ENCODE results near the gene PLA2G4F. TPM values are rescaled to one million over a fixed set of nuclear protein-coding genes. Genes with fewer than 3 reads are reported as not detected.

Gene PLA2G4F
- total RNA-seq, 3 donors from 2014 or later: 0.30 TPM; not detected in 2

DNA sequence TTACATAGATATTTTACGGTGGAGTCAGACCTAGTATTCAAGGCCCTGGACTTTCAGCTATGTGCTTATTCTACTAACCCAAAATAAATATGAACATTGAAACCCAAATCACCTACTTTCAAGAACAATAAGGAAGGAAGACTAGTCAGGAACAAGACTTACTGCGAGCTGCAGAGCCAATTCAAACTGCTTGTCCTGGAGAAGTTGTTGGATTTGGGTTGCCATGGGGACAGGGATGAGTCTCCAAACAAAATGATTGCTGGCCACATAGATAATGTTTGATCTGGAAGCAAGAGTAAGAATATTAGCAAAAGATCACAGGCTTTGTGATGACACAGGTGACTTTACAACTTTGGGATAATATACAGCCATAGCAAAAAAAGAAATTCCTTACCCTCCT lies 21.6 kb upstream of the PLA2G4F start:
- Mint-ChIP-seq H3K4me1 (ENCODE audit: low read depth) (no peaks in the 10 kb centered on the region), H3K9me3 (no peaks in the 10 kb centered on the region), H3K4me3 (no peak overlapping the region), H3K27me3 (ENCODE audit: low read depth) (no peaks in the 10 kb centered on the region), H3K36me3 (ENCODE audit: insufficient read depth) (peaks cover 42% of the 10 kb centered on the region)
- no peak for ATAC-seq
- no peak for DNase-seq

DNA sequence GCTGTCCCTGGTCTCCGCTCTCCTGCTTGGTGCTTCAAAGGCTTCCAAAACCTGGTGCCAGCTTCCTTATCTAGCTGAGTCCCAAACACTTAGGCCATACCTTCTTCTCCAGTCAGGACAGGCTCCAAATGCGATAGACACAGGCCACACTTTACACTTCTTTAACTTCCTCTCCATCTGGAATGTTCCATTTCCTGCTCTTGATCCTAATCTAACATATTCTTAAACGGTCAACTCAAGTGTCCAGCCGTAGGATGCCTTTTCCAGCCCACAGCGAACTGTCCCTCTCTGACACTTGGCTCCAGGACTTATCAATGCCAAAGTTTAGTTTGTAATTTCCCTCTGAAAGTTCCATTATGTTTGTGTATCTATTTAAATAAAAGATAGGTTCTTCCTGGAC lies 19.2 kb upstream of the PLA2G4F start:
- DNase-seq (no peak), ATAC-seq (no peak)
- Mint-ChIP-seq H3K27me3 (ENCODE audit: low read depth) (no peaks in the 10 kb centered on the region), H3K4me3 (no peak overlapping the region), H3K4me1 (ENCODE audit: low read depth) (peaks cover 13% of the 10 kb centered on the region), H3K9me3 (no peaks in the 10 kb centered on the region), H3K36me3 (ENCODE audit: insufficient read depth) (peaks cover 51% of the 10 kb centered on the region)

DNA sequence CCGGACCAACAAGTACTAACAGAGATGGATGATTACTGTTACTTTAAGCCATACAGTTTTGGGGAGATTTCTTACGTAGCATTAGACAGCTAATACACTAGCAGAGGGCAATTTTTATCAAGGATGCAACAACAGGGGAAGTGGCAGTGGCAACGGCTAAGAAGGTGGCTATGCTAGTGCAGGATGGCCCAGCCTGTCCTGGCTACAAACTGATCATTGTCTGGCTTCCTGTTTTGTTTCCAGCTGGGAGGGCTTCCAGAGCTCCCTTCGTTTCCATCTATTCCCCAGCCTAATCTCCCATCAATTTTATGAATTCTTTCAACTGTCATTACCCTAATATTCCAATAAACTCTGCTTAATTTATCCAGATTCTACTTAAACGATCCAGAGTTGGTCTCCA lies 16.0 kb upstream of the PLA2G4F start:
- ATAC-seq (no peak), DNase-seq (no peak)
- H3K36me3 Mint-ChIP-seq (ENCODE audit: insufficient read depth): peaks cover 53% of the 10 kb centered on the region
- H3K4me3 Mint-ChIP-seq: no peak overlapping the region
- no peaks in the 10 kb centered on the region for H3K9me3 Mint-ChIP-seq
- no peaks in the 10 kb centered on the region for H3K27me3 Mint-ChIP-seq (ENCODE audit: low read depth)
- peaks cover 13% of the 10 kb centered on the region for H3K4me1 Mint-ChIP-seq (ENCODE audit: low read depth)

DNA sequence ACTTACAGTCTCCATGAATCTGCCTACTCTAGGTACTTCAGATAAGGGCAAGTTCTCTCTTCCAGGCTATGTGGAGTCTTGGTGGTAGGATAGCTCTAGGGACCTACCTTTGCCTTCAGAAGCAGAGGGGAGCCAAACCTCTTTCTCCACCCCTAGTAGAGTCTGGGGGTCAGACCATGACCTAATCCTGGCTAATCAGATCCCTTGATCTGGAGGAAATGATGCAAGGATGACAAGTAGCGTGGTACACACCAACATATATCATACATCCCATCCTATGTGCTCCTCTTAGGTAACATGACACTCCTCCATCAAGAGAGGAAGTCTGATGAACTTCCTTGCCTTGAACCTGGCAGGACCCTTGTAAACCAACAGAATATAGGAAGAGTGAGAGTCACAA lies 15.4 kb upstream of the PLA2G4F start:
- Mint-ChIP-seq H3K27me3 (ENCODE audit: low read depth) (no peaks in the 10 kb centered on the region), H3K9me3 (no peaks in the 10 kb centered on the region), H3K4me3 (no peak overlapping the region), H3K4me1 (ENCODE audit: low read depth) (peaks cover 13% of the 10 kb centered on the region), H3K36me3 (ENCODE audit: insufficient read depth) (peaks cover 57% of the 10 kb centered on the region)
- no peak for DNase-seq
- no peak for ATAC-seq

DNA sequence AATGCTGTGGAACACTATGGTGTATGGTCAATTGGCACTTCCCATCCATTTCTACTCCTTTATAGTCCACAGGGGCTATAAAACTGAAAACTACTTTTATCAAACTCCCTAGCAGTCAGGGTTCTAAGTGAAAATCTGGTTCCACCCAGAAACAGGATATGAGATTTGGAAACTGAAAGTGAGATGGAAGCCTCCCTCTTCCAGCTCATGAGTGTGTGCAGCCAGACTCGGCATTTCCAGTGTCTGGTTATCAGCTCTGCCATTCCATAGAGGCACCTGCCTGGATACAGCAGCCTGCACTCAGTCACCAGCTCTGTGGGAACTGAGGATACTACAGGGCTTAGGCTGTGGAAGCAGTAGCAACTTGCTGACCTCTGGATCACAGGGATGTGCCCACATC lies 14.7 kb upstream of the PLA2G4F start:
- ATAC-seq: no peak
- H3K27me3 Mint-ChIP-seq (ENCODE audit: low read depth): no peaks in the 10 kb centered on the region
- peaks cover 63% of the 10 kb centered on the region for H3K36me3 Mint-ChIP-seq (ENCODE audit: insufficient read depth)
- no peak overlapping the region for H3K4me3 Mint-ChIP-seq
- DNase-seq: no peak
- no peaks in the 10 kb centered on the region for H3K9me3 Mint-ChIP-seq
- H3K4me1 Mint-ChIP-seq (ENCODE audit: low read depth): peaks cover 13% of the 10 kb centered on the region

DNA sequence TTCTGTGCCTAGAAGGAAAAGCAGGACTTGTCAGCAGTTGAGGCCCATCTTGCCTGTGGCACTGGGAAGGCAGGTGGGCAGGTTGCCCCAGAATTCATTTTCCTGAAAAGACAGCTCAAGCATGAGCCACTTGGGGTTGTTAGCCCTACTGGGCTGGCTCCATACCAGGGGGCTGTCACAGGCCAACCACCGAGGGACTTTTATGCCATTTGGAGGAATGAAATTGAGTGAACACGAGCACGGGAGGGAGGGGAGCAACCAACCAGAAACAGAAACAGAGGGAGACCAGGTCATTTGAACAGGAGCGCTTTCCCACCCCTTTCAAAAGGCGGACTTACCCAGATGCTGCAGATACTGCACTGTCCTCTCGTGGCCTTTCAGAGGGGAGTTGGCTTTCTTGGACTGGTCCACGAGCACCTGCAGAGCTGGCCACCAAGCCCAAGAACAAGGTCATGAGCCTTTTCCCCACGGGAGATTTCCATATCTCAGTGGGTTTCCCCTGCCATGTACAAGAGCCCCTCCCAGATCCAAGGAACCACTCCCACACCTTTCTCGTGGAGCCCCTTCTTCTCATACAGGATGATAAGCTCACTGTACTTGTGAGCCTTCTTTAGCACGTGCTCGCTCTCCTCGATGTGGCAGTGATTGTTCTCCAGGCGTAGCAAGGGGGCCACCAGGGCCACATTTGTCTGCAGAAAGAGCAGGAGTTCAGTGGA lies 9.9 kb upstream of the PLA2G4F start:
- H3K36me3 Mint-ChIP-seq (ENCODE audit: insufficient read depth): peaks cover 58% of the 10 kb centered on the region
- DNase-seq (no peak), ATAC-seq (no peak)
- H3K4me1 Mint-ChIP-seq (ENCODE audit: low read depth): peaks cover 4% of the 10 kb centered on the region
- H3K9me3 Mint-ChIP-seq: no peaks in the 10 kb centered on the region
- no peaks in the 10 kb centered on the region for H3K27me3 Mint-ChIP-seq (ENCODE audit: low read depth)
- H3K4me3 Mint-ChIP-seq: no peak overlapping the region

DNA sequence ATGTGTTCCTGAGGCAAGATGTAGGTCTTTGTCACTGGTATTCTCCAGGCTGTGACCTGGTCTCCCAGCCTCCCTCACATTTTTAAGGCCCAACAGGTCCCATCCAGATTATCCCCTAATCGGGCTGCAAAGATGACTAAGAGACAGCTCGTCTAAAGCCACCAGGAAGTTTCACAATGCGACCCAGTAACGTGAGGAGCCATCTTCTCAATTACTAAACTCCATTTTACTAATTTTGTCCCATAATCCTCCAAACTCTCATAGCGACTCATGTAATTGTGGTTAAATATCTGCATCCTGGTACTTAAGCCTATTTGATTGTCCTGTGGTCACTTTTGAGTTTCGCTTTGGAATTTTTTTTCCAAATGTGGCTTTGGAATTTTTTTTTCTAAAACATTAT lies 8.7 kb upstream of the PLA2G4F start:
- Mint-ChIP-seq H3K9me3 (no peaks in the 10 kb centered on the region), H3K36me3 (ENCODE audit: insufficient read depth) (peaks cover 53% of the 10 kb centered on the region), H3K4me1 (ENCODE audit: low read depth) (no peaks in the 10 kb centered on the region), H3K27me3 (ENCODE audit: low read depth) (no peaks in the 10 kb centered on the region), H3K4me3 (no peak overlapping the region)
- ATAC-seq (no peak), DNase-seq (no peak)

DNA sequence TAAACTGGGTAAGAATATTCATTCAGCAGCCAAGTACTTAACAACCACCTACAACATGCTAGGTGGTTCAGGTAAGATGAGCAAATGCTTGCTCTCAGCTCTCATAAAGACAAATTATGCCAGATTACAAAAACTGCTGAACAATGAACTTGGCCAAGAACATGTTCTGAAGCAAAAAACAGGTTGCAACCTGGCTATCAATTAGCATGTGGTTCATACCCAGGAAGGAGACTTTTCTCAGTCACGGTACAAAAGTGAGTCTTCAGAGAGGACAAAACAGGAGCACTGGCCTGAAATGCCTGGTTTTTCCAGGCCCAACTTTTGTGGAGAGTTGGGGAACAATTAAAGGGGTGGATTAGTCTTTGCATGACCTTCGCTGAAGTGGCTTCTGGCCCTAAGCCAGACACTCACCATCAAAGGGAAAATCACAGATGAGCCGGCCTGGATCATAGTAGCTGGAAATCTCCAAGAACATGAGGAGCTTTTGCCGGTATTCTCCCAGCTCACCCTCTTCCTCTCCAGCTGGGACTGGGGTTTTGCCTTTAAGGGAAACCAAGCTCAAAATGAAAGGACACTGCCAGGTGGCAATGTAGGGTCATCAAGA lies 7.6 kb upstream of the PLA2G4F start:
- no peak for ATAC-seq
- Mint-ChIP-seq H3K27me3 (ENCODE audit: low read depth) (no peaks in the 10 kb centered on the region), H3K4me1 (ENCODE audit: low read depth) (no peaks in the 10 kb centered on the region), H3K36me3 (ENCODE audit: insufficient read depth) (peaks cover 48% of the 10 kb centered on the region), H3K9me3 (no peaks in the 10 kb centered on the region), H3K4me3 (no peak overlapping the region)
- DNase-seq: no peak

DNA sequence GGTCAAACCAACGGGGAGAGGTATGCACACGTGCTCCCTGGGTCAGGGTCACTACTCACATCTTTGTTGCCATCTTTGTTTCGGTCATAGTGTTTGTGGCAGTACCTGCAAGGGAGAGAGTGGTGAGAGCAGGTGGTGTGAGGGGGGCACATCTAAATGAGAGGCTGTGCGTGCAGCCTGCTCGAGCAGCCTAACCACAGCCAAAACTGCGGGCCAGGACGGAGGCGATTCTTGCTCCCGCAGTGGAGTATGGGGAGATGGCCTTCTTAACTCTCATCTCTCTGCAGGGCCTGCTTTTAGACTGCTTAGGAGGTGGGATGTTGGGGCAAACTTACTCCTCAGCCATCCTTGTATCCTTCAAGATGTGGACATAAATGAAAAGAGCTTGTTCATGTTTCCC lies 6.9 kb upstream of the PLA2G4F start:
- Mint-ChIP-seq H3K36me3 (ENCODE audit: insufficient read depth) (peaks cover 53% of the 10 kb centered on the region), H3K27me3 (ENCODE audit: low read depth) (no peaks in the 10 kb centered on the region), H3K4me3 (no peak overlapping the region), H3K4me1 (ENCODE audit: low read depth) (no peaks in the 10 kb centered on the region), H3K9me3 (no peaks in the 10 kb centered on the region)
- ATAC-seq (no peak), DNase-seq (no peak)

DNA sequence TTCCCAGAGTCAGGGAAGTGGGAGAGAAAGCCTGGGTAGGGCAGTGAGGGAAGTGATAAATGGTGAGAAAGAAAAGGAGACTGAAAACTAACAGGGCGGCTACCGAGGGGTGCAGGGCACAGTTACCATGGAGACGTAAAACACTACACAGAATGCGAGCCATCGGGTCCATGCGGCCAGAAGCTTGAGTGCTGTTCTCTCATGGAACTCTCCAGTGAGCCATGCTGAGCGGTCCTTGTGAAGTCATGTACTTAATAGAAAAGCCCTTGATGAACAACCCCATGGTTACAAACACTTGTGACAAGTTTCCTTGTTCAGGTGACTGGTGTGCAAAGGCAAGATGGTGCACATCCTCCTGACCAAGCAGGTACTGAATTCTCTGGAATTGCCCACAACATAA lies 3.7 kb upstream of the PLA2G4F start:
- Mint-ChIP-seq H3K36me3 (ENCODE audit: insufficient read depth) (peaks cover 26% of the 10 kb centered on the region), H3K9me3 (no peaks in the 10 kb centered on the region), H3K4me3 (no peak overlapping the region), H3K27me3 (ENCODE audit: low read depth) (no peaks in the 10 kb centered on the region), H3K4me1 (ENCODE audit: low read depth) (no peaks in the 10 kb centered on the region)
- ATAC-seq: no peak
- no peak for DNase-seq

DNA sequence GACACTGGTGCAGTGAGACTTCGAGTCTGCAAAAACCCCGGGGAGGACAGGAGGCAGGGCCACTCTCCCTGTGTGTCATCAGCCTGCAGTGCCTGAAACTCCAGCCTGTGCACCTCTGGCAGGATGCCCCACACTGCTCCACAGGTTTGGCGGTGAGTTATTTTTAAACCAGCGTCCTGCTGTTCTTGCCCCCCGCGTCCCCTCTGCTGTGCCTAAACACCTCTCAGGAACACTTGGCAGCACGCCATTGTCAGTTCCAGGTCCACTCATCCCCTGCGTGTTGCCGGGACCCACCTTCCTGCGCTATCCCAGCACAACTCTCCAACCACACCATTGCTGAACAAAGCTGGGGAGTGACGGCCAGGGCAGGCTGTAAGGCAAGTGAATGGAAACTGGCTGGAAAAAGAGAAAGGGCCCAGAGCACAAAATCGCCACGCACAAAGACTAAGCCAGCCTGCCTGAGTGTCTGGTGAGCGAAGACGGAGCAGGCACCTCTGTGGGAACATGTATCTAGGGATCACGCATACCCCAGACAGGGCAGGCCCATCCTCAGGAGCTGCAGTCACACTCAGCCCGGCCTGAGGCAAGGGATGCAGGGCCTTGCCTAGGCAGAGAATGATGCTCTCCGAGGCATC lies 3.1 kb upstream of the PLA2G4F start:
- no peaks in the 10 kb centered on the region for H3K9me3 Mint-ChIP-seq
- peaks cover 26% of the 10 kb centered on the region for H3K36me3 Mint-ChIP-seq (ENCODE audit: insufficient read depth)
- no peaks in the 10 kb centered on the region for H3K27me3 Mint-ChIP-seq (ENCODE audit: low read depth)
- DNase-seq: no peak
- no peak overlapping the region for H3K4me3 Mint-ChIP-seq
- ATAC-seq: no peak
- H3K4me1 Mint-ChIP-seq (ENCODE audit: low read depth): no peaks in the 10 kb centered on the region

DNA sequence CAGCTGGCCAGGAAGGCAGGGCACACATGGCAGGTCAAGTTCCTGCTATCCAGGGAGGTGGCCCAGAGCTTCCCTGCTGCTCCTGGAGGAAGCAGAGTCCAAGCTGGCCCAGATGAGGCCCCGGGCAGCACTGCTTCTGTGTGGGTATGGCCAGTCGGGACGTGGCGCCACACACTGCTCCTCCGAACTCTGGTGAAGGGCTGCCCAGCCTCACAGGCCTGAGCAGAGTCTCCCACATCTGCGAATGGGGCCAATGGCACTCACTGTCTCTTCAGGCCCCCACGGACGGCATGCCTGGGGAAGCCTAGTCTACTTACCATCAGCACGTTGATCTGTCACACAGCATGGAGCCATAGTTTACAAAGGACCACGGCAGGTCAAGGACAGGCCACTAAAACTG lies 2.5 kb upstream of the PLA2G4F start:
- Mint-ChIP-seq H3K4me3 (no peak overlapping the region), H3K27me3 (ENCODE audit: low read depth) (no peaks in the 10 kb centered on the region), H3K4me1 (ENCODE audit: low read depth) (no peaks in the 10 kb centered on the region), H3K36me3 (ENCODE audit: insufficient read depth) (peaks cover 26% of the 10 kb centered on the region), H3K9me3 (no peaks in the 10 kb centered on the region)
- ATAC-seq (no peak), DNase-seq (no peak)

DNA sequence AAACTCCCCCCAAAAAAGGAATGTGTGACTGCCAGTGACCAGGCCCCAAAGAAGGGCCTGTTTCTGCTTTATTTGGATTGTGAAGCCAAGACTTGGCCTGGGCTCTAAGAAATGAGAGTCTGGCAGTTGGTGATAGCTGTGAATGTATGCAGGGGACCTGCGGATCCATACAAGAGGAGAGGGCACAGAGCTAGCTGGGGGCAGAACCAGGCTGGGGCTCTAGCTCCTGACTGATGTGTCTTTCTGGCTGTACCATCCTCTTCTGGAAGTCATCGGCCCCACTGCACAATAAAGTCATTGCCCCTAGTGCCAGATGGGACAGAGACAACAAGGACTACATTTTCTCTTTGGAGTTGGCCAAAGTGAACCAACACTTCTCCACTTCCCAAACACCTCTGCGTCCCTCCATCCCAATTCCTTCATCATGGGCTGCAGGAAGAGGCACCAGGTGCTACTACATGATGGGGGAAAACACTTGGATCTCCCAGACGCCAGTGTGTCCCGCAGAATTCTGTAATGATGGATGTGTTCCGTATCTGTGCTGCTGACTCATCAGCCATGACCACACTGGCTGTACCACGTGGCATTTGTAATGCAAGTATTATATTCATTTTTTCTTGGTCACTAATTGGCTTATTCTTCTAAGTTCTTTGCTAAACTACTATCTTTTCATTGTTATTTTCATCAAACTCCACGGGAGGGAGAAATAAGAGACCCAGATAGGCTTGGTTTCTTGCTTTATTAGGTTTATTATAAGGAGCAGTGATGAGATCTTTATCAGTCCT lies 1.7 kb upstream of the PLA2G4F start:
- Mint-ChIP-seq H3K4me1 (ENCODE audit: low read depth) (no peaks in the 10 kb centered on the region), H3K9me3 (no peaks in the 10 kb centered on the region), H3K4me3 (no peak overlapping the region), H3K27me3 (ENCODE audit: low read depth) (no peaks in the 10 kb centered on the region), H3K36me3 (ENCODE audit: insufficient read depth) (peaks cover 23% of the 10 kb centered on the region)
- DNase-seq: no peak
- ATAC-seq: peak in 1 of 2 donors; percentile 21

DNA sequence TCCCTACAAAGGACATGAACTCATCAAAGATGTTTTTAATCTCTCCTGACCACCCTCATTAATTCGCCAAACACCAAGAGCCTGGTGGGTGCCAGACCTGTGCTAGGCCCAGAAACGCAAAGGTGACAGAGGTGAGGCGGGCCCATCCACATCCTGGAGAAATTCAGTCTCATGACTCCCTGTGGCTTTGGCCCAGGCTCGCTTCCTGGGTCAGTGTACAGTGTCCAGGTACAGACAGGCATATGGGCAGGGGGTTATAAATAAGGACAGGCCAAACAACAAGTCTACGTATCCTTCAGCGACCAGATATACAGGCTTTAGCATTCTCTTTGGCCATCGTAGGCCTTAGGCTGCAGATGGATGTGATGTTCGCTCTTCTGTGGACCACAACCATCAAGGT lies 945 bp upstream of the PLA2G4F start:
- H3K9me3 Mint-ChIP-seq: no peaks in the 10 kb centered on the region
- peaks cover 17% of the 10 kb centered on the region for H3K36me3 Mint-ChIP-seq (ENCODE audit: insufficient read depth)
- H3K4me3 Mint-ChIP-seq: no peak overlapping the region
- no peaks in the 10 kb centered on the region for H3K27me3 Mint-ChIP-seq (ENCODE audit: low read depth)
- ATAC-seq (no peak), DNase-seq (no peak)
- H3K4me1 Mint-ChIP-seq (ENCODE audit: low read depth): no peaks in the 10 kb centered on the region

All from activated T-cell treated with anti-CD3 and anti-CD28 coated beads, Interleukin-2, amount 50 U/mL, for 4 hours (primary cell).